ENCODE results near the gene KCND2. TPM values are rescaled to one million over a fixed set of nuclear protein-coding genes. Genes with fewer than 3 reads are reported as not detected.

The KCND2 gene
- total and polyA plus RNA-seq, 12 donors = 0.04 to 0.64 (median 0.16) TPM; not detected in 4

DNA sequence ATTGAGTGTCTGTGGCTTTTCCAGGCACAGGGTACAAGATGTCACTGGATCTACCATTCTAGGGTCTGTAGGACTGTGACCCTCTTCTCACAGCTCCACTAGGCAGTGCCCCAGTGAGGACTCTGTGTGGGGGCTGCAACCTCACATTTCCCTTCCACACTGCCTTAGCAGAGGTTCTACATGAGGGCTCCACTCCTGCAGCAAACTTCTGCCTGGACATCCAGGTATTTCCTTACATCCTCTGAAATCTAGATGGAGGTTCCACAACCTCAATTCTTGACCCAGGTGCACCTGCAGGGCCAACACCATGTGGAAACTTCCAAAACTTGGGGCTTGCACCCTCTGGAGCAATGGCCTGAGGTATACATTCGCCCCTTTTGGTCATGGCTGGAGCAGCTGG, 183.7 kb downstream of the KCND2 start:
- 59 to 67% methylated on average over 1 of the region's 1 CpG for WGBS, 2 donors
- Histone ChIP-seq H3K27ac (no peak overlapping the region), H3K9me3 (peaks cover 0 to 33% (median 13%) of the 10 kb centered on the region in 11 donors), H3K27me3 (no peaks in the 10 kb centered on the region), H3K4me1 (no peaks in the 10 kb centered on the region), H3K4me3 (no peak overlapping the region), H3K36me3 (no peaks in the 10 kb centered on the region)
- intact Hi-C loops (cut with DNase I) = no loop called here
- DNase-seq (no peak), ATAC-seq (no peak)
- TF ChIP-seq, protein P1, sequence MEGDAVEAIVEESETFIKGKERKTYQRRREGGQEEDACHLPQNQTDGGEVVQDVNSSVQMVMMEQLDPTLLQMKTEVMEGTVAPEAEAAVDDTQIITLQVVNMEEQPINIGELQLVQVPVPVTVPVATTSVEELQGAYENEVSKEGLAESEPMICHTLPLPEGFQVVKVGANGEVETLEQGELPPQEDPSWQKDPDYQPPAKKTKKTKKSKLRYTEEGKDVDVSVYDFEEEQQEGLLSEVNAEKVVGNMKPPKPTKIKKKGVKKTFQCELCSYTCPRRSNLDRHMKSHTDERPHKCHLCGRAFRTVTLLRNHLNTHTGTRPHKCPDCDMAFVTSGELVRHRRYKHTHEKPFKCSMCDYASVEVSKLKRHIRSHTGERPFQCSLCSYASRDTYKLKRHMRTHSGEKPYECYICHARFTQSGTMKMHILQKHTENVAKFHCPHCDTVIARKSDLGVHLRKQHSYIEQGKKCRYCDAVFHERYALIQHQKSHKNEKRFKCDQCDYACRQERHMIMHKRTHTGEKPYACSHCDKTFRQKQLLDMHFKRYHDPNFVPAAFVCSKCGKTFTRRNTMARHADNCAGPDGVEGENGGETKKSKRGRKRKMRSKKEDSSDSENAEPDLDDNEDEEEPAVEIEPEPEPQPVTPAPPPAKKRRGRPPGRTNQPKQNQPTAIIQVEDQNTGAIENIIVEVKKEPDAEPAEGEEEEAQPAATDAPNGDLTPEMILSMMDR (IDR thresholded peaks at IDR 0.05) = no peak

DNA sequence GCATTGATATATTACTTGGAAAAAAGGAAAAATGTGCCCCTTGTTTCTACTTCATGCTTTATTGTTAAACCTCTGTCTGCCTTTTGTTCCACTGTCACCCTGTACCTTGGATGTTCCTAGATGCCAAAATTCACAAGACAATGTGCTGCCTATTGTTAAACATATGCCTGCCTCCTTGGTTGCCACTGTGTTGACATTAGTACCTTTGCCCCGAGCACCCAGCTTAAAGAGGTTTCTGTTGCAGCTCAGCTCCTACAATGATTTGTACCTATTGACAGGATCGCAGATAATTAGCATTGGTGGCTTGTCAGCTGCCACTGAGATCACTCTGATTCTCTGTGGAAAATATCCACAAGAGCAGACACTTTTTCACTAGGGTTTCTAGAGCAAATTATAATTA, 188.0 kb downstream of the KCND2 start:
- Histone ChIP-seq H3K27me3 (no peaks in the 10 kb centered on the region), H3K4me3 (no peak overlapping the region), H3K4me1 (no peaks in the 10 kb centered on the region), H3K9me3 (peaks cover 0 to 19% (median 8%) of the 10 kb centered on the region in 11 donors), H3K27ac (no peak overlapping the region), H3K36me3 (no peaks in the 10 kb centered on the region)
- intact Hi-C loops (cut with DNase I) = no loop called here
- ATAC-seq = no peak
- 34% methylated on average over 2 of the region's 2 CpGs for WGBS, 2 donors
- TF ChIP-seq, protein P1 (IDR thresholded peaks at IDR 0.05) = no peak
- DNase-seq = no peak

DNA sequence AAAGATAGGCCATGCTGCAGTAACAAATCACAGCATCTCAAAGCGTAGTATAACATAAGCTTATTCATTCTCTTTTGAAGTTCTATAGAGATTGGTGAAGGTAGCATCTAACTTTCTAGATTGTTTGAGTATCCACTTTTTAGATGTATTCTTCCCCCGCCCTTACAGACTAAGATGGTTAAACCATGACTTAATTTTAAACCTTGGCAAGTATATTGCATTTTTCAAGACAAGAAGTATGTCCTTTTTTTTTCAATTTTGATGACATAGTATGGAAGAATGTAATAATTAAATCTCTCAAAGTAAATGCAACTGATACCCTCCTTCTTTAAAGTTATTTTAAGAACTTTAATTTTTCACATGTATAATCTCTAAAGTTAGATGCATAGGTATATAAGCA, 190.0 kb downstream of the KCND2 start:
- Histone ChIP-seq H3K4me3 (no peak overlapping the region), H3K27ac (no peak overlapping the region), H3K27me3 (no peaks in the 10 kb centered on the region), H3K36me3 (no peaks in the 10 kb centered on the region), H3K4me1 (no peaks in the 10 kb centered on the region), H3K9me3 (no peaks in the 10 kb centered on the region)
- DNase-seq = no peak
- 76 to 79% methylated on average over 2 of the region's 2 CpGs for WGBS, 2 donors
- intact Hi-C loops (cut with DNase I) = no loop called here
- TF ChIP-seq, protein P1 (IDR thresholded peaks at IDR 0.05) = no peak
- ATAC-seq = no peak

DNA sequence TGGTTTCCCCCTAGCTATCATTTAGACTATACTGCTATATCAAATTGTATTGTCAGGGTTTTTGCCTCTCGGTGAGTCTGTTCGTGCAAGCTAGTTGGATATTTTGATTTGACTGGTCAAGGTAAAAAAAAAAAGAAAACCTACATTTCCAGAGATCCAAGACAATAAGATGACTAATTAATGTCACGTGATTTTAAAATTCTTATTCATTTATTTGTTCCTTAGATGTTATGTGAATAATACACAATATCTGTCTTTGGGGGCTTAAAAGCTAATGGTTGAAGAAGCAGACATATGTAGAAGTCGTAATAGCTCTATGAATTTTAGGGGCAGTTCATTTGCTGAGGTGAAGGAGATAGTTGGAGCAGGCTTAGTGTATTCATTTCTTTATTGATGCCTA, 191.1 kb downstream of the KCND2 start:
- intact Hi-C loops (cut with DNase I) = no loop called here
- 76 to 80% methylated on average over 4 of the region's 4 CpGs for WGBS, 2 donors
- H3K4me3 ChIP-seq = no peak overlapping the region
- no peak for ATAC-seq
- H3K27ac ChIP-seq = no peak overlapping the region
- H3K36me3 ChIP-seq = no peaks in the 10 kb centered on the region
- no peaks in the 10 kb centered on the region for H3K9me3 ChIP-seq
- no peak for DNase-seq
- TF ChIP-seq, protein P1 (IDR thresholded peaks at IDR 0.05) = no peak
- no peaks in the 10 kb centered on the region for H3K27me3 ChIP-seq
- H3K4me1 ChIP-seq = no peaks in the 10 kb centered on the region

All from heart right ventricle (tissue), 16 donors.